Breast epithelium (tissue), 3 donors: Measurements from ENCODE around the gene CDC123.

ENCODE experiments used
- CTCF ChIP-seq, 3 donors: fragments of 450-650 bp; IDR thresholded peaks; one replicate each; pipeline ENCODE4 v1.5.1; 2016 to 2017; ENCODE audit warnings: antibody characterized with exemption in 3 of 3, mild to moderate bottlenecking in 3 of 3, moderate library complexity in 3 of 3
- POLR2A ChIP-seq: fragments of 450-650 bp; IDR thresholded peaks from one replicate; pipeline ENCODE4 v1.6.1; 2016; ENCODE audit warnings: antibody characterized with exemption, mild to moderate bottlenecking, moderate library complexity
- POLR2AphosphoS5 ChIP-seq, 3 donors: sonication (generic); formaldehyde crosslinking; IDR thresholded peaks; one replicate each; pipeline ENCODE4 v1.6.1; 2017; ENCODE audit warnings: antibody characterized with exemption in 3 of 3

- TF ChIP-seq CTCF (IDR thresholded peaks at IDR 0.05) (no peak), POLR2A (no peak), POLR2AphosphoS5 (IDR thresholded peaks at IDR 0.05) (no peak)
Observed at GRCh38 chr10:12237265-12238220, 41.6 kb downstream of the CDC123 start.
